Measurements from ENCODE around the gene PCK1. TPM values are rescaled to one million over a fixed set of nuclear protein-coding genes. Genes with fewer than 3 reads are reported as not detected.

The PCK1 gene
- total RNA-seq, 2 donors from 2014 or later, result not detected

- H3K4me1 Mint-ChIP-seq, result no peaks in the 10 kb centered on the region
- ATAC-seq (no peak), DNase-seq (no peak)
- H3K27me3 Mint-ChIP-seq, result peaks cover 62% of the 10 kb centered on the region
- no peak overlapping the region for H3K27ac Mint-ChIP-seq
- no peak overlapping the region for H3K4me3 Mint-ChIP-seq
- no peaks in the 10 kb centered on the region for H3K9me3 ChIP-seq (ENCODE audit: control insufficient read depth, low read length, poor library complexity, severe bottlenecking)
- H3K36me3 Mint-ChIP-seq (ENCODE audit: low read depth), result no peaks in the 10 kb centered on the region
These were observed 9.4 kb downstream of the PCK1 start for GRCh38 chr20:57570145-57570850.

- Mint-ChIP-seq H3K36me3 (ENCODE audit: low read depth) (no peaks in the 10 kb centered on the region), H3K27me3 (peaks cover 58% of the 10 kb centered on the region)
- no peak for DNase-seq
These were observed 10.0 kb downstream of the PCK1 start for GRCh38 chr20:57570920-57571319.

GRCh38 chr20:57571782-57572416 lies 11.0 kb downstream of the PCK1 start:
- ATAC-seq, result no peak
- peaks cover 50% of the 10 kb centered on the region for H3K27me3 Mint-ChIP-seq
- H3K4me1 Mint-ChIP-seq, result no peaks in the 10 kb centered on the region
- no peak overlapping the region for H3K4me3 Mint-ChIP-seq
- DNase-seq, result no peak
- no peaks in the 10 kb centered on the region for H3K9me3 ChIP-seq (ENCODE audit: control insufficient read depth, low read length, poor library complexity, severe bottlenecking)
- no peak overlapping the region for H3K27ac Mint-ChIP-seq
- no peaks in the 10 kb centered on the region for H3K36me3 Mint-ChIP-seq (ENCODE audit: low read depth)

More at GRCh38 chr20:57570920-57571319, 10.0 kb downstream of the PCK1 start:
- Mint-ChIP-seq H3K4me1 (no peaks in the 10 kb centered on the region), H3K4me3 (no peak overlapping the region), H3K27ac (no peak overlapping the region)
- ATAC-seq, result no peak
- H3K9me3 ChIP-seq (ENCODE audit: control insufficient read depth, low read length, poor library complexity, severe bottlenecking), result no peaks in the 10 kb centered on the region

DNA sequence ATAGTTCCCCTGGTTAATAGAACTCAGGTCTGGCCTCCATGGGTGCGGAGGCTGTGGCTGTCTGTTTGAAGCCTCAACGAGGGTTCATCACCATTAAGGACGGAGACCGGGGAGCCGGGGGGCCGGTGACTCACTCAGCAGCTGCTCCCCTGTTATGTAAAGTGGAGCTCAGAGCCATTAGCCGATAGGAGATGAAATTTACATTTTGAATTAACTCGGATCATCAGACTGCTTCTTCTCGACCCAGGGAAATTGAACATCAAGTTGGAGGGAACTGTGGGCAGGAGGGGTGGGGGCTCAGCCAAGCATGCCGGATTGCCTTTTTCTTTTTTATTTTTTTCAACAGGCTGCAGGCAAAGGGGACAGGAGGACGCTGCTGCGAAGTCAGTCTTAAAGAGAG lies 12.3 kb downstream of the PCK1 start:
- Mint-ChIP-seq H3K4me1 (no peaks in the 10 kb centered on the region), H3K4me3 (no peak overlapping the region), H3K27me3 (peaks cover 42% of the 10 kb centered on the region), H3K27ac (no peak overlapping the region), H3K36me3 (ENCODE audit: low read depth) (no peaks in the 10 kb centered on the region)
- H3K9me3 ChIP-seq (ENCODE audit: control insufficient read depth, low read length, poor library complexity, severe bottlenecking), result no peaks in the 10 kb centered on the region
- no peak for DNase-seq
- no peak for ATAC-seq

GRCh38 chr20:57573894-57574293 lies 13.0 kb downstream of the PCK1 start:
- Mint-ChIP-seq H3K27me3 (peaks cover 47% of the 10 kb centered on the region), H3K4me3 (no peak overlapping the region), H3K4me1 (no peaks in the 10 kb centered on the region), H3K27ac (no peak overlapping the region), H3K36me3 (ENCODE audit: low read depth) (no peaks in the 10 kb centered on the region)
- DNase-seq, result no peak
- no peak for ATAC-seq
- no peaks in the 10 kb centered on the region for H3K9me3 ChIP-seq (ENCODE audit: control insufficient read depth, low read length, poor library complexity, severe bottlenecking)

DNA sequence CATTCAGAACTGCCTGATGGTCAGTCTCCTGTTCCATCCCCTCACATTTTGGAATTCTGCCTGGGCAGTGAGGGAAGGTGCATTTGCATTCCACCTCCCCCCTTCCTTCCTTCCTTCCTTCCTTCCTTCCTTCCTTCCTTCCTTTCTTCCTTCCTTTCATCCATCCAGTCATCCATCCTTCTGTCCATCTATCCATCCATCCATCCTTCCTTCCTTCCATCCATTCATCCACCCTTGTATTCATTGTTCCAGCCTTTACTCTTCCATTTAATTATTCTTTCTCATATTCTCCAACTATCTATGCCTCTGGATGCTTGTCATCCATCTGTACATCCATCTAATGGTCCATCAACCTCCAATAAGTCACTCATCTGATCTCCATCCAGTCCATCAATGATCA lies 14.0 kb downstream of the PCK1 start:
- no peaks in the 10 kb centered on the region for H3K9me3 ChIP-seq (ENCODE audit: control insufficient read depth, low read length, poor library complexity, severe bottlenecking)
- no peaks in the 10 kb centered on the region for H3K4me1 Mint-ChIP-seq
- no peak overlapping the region for H3K27ac Mint-ChIP-seq
- ATAC-seq, result no peak
- DNase-seq, result no peak
- no peak overlapping the region for H3K4me3 Mint-ChIP-seq
- no peaks in the 10 kb centered on the region for H3K36me3 Mint-ChIP-seq (ENCODE audit: low read depth)
- peaks cover 47% of the 10 kb centered on the region for H3K27me3 Mint-ChIP-seq

DNA sequence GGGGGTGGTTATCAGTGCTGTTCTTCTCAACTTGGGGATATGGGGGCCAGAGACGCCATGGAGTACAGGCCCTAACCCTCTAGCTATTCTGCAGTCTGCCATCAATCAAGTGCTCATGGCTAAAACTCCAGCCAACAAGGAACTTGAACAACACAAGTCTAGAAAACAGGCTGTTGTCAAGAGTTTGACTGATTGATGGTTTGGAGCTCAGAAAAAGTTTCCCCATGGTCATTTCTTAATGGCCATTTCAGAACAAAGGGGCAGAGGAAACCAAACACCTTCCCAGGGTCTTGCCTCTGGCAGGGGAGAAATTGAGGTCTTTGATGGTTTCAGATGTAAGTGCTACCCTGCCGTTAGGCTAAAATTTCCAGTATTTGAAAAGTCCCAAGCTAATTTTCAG lies 15.1 kb downstream of the PCK1 start:
- ATAC-seq, result no peak
- Mint-ChIP-seq H3K4me1 (no peaks in the 10 kb centered on the region), H3K27ac (no peak overlapping the region), H3K27me3 (peaks cover 49% of the 10 kb centered on the region), H3K4me3 (no peak overlapping the region), H3K36me3 (ENCODE audit: low read depth) (no peaks in the 10 kb centered on the region)
- no peak for DNase-seq
- H3K9me3 ChIP-seq (ENCODE audit: control insufficient read depth, low read length, poor library complexity, severe bottlenecking), result no peaks in the 10 kb centered on the region

DNA sequence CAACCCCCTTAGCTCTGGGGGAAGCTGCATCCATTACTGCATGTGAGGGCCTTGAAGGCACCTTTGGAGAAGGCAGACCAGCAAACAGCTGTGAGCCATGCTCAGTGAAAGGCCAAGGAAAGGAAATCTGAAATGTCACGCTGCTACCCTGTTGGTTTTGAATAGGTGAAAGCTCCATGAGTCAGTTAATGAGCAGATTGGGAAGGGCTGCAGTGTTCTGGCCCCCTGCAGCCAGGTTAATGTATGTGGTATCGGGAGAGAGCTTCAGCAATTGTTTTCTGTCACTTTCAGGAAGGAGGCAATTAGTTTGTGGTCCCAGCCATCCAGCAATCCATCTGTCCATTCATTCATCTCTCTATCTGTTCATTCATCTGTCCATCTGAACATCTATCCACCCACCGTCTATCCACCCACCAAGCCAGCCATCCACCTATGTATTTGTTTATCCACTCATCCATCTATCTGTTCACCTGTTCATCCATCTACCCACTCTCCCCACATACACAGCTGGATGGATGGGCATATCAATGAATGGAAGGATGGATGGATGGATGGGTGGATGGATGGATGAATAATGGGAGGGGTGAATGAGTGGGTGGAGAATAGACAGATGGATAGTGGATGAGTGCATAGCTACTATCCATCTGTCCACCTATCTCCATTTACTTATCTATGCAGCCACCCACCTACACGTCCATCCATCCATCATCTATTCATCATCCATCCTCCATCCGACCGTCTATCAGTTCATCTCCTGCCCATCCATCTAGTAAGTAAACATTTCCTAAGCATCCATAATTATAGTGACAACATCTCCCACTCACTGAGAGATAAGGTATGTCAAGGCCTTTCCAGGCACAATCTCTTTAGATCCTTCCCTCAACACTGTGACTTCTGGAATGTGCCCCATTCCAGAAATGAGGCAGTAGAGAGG lies 16.0 kb downstream of the PCK1 start:
- no peaks in the 10 kb centered on the region for H3K9me3 ChIP-seq (ENCODE audit: control insufficient read depth, low read length, poor library complexity, severe bottlenecking)

DNA sequence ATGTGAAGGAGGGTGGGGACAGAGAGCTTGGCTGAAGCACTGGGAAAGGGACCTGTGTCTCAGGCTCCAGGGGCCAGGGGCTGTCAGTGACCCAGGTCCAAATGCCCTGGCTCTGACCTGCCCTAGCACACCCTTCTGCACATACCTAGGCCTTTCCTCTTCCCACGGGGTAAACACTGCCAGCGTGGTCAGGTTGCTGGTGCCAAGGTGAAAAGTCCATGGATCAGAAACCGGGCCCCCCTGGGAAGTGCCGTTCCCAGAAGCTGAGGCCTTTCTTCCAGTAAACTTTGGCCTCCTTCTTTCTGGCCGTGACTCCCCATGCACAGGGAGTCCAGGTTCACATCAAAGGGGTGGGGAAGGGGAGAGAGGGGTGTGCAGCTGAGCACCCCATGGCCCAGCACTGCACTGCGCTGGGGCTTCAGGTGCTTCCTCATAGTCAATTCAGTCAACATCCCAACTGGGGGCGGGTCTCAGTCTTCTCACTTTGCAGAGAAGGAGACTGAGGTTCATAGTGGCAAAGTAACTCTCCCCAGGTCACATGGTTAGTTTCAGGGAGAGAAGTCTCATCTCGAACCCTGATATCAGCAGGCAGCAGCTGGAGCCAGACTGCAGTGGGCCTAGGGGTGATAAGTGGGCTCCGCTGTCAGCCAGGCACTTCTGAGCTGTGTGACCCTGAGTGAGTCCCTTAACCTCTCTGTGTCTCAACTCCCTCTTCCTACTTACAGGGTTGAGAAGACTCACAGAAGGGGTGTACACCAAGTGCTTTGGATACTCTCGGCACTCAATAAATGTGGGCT lies 17.0 kb downstream of the PCK1 start:
- H3K36me3 Mint-ChIP-seq (ENCODE audit: low read depth), result no peaks in the 10 kb centered on the region
- H3K27me3 Mint-ChIP-seq, result peaks cover 49% of the 10 kb centered on the region
- no peak overlapping the region for H3K4me3 Mint-ChIP-seq
- H3K4me1 Mint-ChIP-seq, result no peaks in the 10 kb centered on the region
- ATAC-seq, result no peak
- no peak overlapping the region for H3K27ac Mint-ChIP-seq
- DNase-seq, result no peak
- no peaks in the 10 kb centered on the region for H3K9me3 ChIP-seq (ENCODE audit: control insufficient read depth, low read length, poor library complexity, severe bottlenecking)

More for the DNA sequence above, 16.0 kb downstream of the PCK1 start:
- Mint-ChIP-seq H3K36me3 (ENCODE audit: low read depth) (no peaks in the 10 kb centered on the region), H3K27me3 (peaks cover 49% of the 10 kb centered on the region), H3K4me3 (no peak overlapping the region), H3K27ac (no peak overlapping the region), H3K4me1 (no peaks in the 10 kb centered on the region)
- ATAC-seq (no peak), DNase-seq (no peak)

DNA sequence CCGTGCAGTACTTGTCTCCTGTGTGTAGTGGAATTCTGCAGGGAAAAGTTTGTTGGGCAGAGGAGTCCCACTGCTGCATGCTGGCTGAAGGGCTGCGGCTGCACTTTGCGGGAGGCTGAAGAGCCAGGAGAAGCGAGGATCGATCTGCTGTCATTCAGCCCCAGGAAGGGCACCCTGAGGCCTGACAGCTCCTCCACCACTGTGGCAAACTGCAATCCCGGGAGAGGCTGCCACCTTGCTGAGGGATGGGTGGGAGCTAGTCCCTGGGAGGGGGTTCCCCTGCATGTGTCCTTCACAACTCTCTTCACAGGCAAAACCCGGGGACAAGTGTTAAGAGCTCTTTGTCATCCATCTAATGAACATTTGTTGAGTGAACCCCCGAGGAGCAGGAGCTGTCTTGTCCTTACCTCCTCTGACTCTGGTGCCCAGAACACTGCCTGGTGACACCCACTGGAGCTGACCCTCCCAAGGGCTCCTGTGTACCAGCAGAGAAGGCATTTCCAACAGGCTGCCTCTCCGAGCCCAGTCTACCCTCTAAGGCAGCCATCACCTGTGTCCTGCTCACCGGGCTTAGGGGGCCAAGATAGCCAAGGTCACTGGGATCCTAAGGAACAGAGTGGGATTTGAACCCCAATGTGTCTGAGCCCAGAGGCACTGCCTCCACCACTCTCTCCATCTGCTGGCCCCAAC lies 17.7 kb downstream of the PCK1 start:
- DNase-seq, result no peak
- peaks cover 4% of the 10 kb centered on the region for H3K4me1 Mint-ChIP-seq
- no peak overlapping the region for H3K4me3 Mint-ChIP-seq
- H3K27ac Mint-ChIP-seq, result no peak overlapping the region
- peaks cover 52% of the 10 kb centered on the region for H3K27me3 Mint-ChIP-seq
- no peak for ATAC-seq
- H3K9me3 ChIP-seq (ENCODE audit: control insufficient read depth, low read length, poor library complexity, severe bottlenecking), result no peaks in the 10 kb centered on the region
- no peaks in the 10 kb centered on the region for H3K36me3 Mint-ChIP-seq (ENCODE audit: low read depth)

DNA sequence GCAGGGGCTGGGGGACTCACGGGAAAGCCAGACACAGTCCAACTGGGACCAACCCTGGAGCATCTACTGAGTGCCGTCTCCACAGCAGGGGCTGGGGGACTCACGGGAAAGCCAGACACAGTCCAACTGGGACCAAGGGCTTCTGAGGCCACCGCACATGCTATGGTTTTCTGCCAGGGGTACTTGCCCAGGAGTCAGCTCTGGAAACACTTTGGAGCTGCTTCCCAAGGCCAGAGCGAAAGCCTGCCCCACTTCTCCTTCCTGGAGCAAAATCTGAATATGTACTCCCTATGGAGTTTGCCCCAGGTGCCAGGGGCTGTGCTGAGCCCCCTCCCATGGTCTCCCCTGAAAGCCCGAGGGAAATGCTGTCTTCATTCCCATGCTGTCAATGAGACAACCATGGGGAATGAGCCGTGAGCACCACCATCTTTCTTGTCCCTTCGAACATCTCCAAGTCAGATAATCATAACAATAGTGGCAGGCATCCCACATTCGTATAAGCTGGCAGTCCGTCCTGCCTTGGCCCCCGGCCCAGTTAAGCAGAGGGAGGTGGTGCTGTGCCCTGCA lies 18.5 kb downstream of the PCK1 start:
- no peak for ATAC-seq
- no peaks in the 10 kb centered on the region for H3K9me3 ChIP-seq (ENCODE audit: control insufficient read depth, low read length, poor library complexity, severe bottlenecking)
- no peak for DNase-seq
- H3K27me3 Mint-ChIP-seq, result peaks cover 60% of the 10 kb centered on the region
- no peak overlapping the region for H3K4me3 Mint-ChIP-seq
- H3K36me3 Mint-ChIP-seq (ENCODE audit: low read depth), result no peaks in the 10 kb centered on the region
- no peak overlapping the region for H3K27ac Mint-ChIP-seq
- H3K4me1 Mint-ChIP-seq, result peaks cover 4% of the 10 kb centered on the region

GRCh38 chr20:57579898-57580447 lies 19.1 kb downstream of the PCK1 start:
- H3K9me3 ChIP-seq (ENCODE audit: control insufficient read depth, low read length, poor library complexity, severe bottlenecking), result no peaks in the 10 kb centered on the region
- Mint-ChIP-seq H3K36me3 (ENCODE audit: low read depth) (peaks cover 4% of the 10 kb centered on the region), H3K4me1 (peaks cover 4% of the 10 kb centered on the region), H3K27ac (no peak overlapping the region), H3K27me3 (peaks cover 66% of the 10 kb centered on the region), H3K4me3 (no peak overlapping the region)
- DNase-seq, result no peak
- ATAC-seq, result no peak
